ENCODE data around the gene RABAC1.

The RABAC1 gene

GRCh38 chr19:41911889-41912731 lies 47.0 kb downstream of the RABAC1 start:
- H3K36me3 Mint-ChIP-seq (ENCODE audit: low read depth), result peaks cover 3% of the 10 kb centered on the region
- peaks cover 53% of the 10 kb centered on the region for H3K27me3 Mint-ChIP-seq (ENCODE audit: low read depth)
- H3K27ac Mint-ChIP-seq, result no peak overlapping the region
- no peak for TF ChIP-seq CTCF (IDR thresholded peaks at IDR 0.05; ENCODE audit: unreplicated experiment in 3 of 3)
- no peaks in the 10 kb centered on the region for H3K9me3 Mint-ChIP-seq
- peak overlapping the region in 1 of 3 experiments; percentile 53 for H3K4me3 Mint-ChIP-seq
- peaks cover 4% of the 10 kb centered on the region for H3K4me1 Mint-ChIP-seq

- peaks cover 3% of the 10 kb centered on the region for H3K36me3 Mint-ChIP-seq (ENCODE audit: low read depth)
- H3K27me3 Mint-ChIP-seq (ENCODE audit: low read depth), result peaks cover 53% of the 10 kb centered on the region
- no peaks in the 10 kb centered on the region for H3K9me3 Mint-ChIP-seq
- no peak overlapping the region for H3K27ac Mint-ChIP-seq
- no peak overlapping the region for H3K4me3 Mint-ChIP-seq
- TF ChIP-seq CTCF (IDR thresholded peaks at IDR 0.05; ENCODE audit: unreplicated experiment in 3 of 3), result no peak
- peaks cover 4% of the 10 kb centered on the region for H3K4me1 Mint-ChIP-seq
Measured at GRCh38 chr19:41910992-41911888, 47.9 kb downstream of the RABAC1 start.

GRCh38 chr19:41910240-41910991 lies 48.7 kb downstream of the RABAC1 start:
- Mint-ChIP-seq H3K27me3 (ENCODE audit: low read depth) (peaks cover 53% of the 10 kb centered on the region), H3K4me1 (peaks cover 4% of the 10 kb centered on the region), H3K36me3 (ENCODE audit: low read depth) (peaks cover 9% of the 10 kb centered on the region), H3K4me3 (no peak overlapping the region), H3K27ac (no peak overlapping the region), H3K9me3 (no peaks in the 10 kb centered on the region)
- TF ChIP-seq CTCF (IDR thresholded peaks at IDR 0.05; ENCODE audit: unreplicated experiment in 3 of 3), result no peak

GRCh38 chr19:41909706-41910105 lies 49.4 kb downstream of the RABAC1 start:
- no peak overlapping the region for H3K4me3 Mint-ChIP-seq
- no peak for TF ChIP-seq CTCF (IDR thresholded peaks at IDR 0.05; ENCODE audit: unreplicated experiment in 3 of 3)
- H3K36me3 Mint-ChIP-seq (ENCODE audit: low read depth), result peaks cover 16% of the 10 kb centered on the region
- H3K4me1 Mint-ChIP-seq, result peaks cover 4% of the 10 kb centered on the region
- H3K27ac Mint-ChIP-seq, result no peak overlapping the region
- peaks cover 53% of the 10 kb centered on the region for H3K27me3 Mint-ChIP-seq (ENCODE audit: low read depth)
- H3K9me3 Mint-ChIP-seq, result no peaks in the 10 kb centered on the region

GRCh38 chr19:41908724-41909464 lies 50.2 kb downstream of the RABAC1 start:
- Mint-ChIP-seq H3K27me3 (ENCODE audit: low read depth) (peaks cover 46% of the 10 kb centered on the region), H3K9me3 (no peaks in the 10 kb centered on the region), H3K27ac (no peak overlapping the region), H3K4me1 (peaks cover 4% of the 10 kb centered on the region), H3K4me3 (no peak overlapping the region), H3K36me3 (ENCODE audit: low read depth) (peaks cover 23% of the 10 kb centered on the region)
- no peak for TF ChIP-seq CTCF (IDR thresholded peaks at IDR 0.05; ENCODE audit: unreplicated experiment in 3 of 3)
